DMS79 (cell line): ENCODE measurements around the gene ZFC3H1.
"Not testable (repeated sequence)": the region's sequence is repeated elsewhere in the genome, so short reads cannot be mapped to it uniquely, and the experiment has no call there.

Source experiments
- DNase-seq: peaks from one replicate; lab custom pipeline; 2025; lab: John Stamatoyannopoulos, UW

ZFC3H1 gene

GRCh38 chr12:71576496-71576895 is 87.2 kb downstream of the ZFC3H1 start:
- no peak for DNase-seq

DNA sequence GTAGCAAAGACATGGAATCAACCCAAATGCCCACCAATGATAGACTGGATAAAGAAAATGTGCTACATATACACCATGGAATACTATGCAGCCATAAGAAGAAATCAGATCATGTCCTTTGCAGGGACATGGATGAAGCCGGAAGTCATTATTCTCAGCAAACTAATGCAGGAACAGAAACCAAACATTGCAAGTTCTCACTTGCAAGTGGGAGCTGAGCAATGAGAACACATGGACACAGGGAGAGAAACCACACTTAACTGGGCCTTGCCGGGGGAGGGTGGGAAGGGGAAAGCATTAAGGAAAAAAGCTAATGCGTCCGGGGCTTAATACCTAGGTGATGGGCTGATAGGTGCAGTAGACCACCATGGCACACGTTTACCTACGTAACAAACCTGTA is 93.8 kb downstream of the ZFC3H1 start:
- not testable (repeated sequence) for DNase-seq

DNA sequence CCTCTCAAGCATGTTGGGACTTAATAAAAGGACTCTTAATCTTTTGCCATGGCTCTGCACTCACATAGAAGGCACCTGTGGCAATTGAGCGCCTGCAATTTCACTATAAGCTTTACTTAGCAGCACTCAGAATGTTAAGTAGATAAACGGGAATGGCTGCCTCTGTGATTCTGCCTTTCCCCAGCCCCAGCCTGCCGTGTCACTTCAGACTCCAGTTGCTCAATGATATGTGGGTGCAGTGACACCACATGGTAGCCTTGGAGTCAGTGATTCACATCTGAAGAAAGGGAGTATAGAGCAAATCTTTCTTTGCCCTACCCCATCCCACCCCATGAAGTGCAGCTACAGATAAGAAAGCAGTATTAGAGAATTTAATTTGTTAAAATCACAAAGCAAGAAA is 96.1 kb downstream of the ZFC3H1 start:
- DNase-seq = no peak

DNA sequence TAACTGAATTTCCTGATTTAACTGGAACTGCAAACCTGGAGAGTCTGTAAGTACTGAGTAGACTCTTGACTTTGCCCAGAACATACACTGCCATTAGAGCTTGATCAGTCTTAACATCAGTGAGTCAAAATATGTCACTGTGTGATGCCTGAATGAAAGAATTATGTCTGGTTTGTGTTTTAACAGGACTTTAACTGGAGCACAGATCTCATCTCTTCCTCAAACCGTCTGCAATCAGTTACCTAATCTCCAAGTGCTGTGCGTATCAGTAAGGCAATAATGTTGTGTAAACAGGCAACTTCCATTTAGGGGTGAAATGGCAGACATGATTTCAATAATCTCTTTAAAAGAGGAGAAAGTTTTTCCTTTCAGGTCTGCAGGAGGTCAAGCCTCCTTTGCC is 97.0 kb downstream of the ZFC3H1 start:
- no peak for DNase-seq

- no peak for DNase-seq
These were observed 98.1 kb downstream of the ZFC3H1 start for GRCh38 chr12:71565535-71565934.

DNA sequence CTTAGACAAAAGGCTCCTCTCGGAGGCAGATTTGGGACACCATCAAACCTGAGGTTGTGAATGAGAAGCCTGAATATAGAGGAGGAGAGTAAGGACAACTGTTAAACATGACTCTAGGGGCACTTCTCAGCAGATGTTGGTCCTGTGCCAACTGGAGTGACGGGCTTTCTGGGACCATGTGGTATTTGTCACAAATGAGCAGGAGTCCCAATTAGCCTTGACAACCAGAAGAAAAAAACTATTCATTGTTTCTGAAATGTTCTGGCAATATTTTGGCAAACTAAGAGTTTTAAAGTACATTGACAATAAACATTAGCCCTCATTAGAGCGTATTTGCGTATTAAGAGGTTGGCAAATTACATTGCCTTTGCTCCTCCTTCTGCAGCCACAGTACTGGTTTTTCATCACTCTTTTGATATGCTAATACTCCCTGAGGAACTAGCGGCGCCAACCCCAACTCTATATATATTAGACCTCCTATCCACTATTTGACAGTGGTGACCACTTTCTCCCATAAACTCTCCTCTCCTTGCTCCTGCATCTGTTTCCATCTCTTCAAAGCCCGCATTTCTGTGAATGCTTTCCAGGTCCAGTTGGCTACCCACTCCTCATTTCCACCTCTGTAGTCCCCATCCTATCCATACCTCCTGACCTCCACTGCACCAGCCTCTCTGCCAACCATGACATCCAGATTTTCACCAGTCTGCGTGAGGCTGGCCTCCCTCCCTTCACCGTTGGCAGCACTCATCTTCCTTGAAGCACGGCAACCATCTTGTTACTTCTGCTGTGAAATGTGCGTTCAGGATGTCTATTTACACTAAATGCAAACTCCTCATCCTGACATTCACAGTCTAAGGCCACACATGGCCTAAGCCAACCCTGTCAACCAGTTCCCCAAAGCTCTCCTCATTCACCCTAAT is 100.7 kb downstream of the ZFC3H1 start:
- no peak for DNase-seq
